K562 (cell line): ENCODE data around the gene SYPL2. TPM values are rescaled to one million over a fixed set of nuclear protein-coding genes. Genes with fewer than 3 reads are reported as not detected.

Source experiments
- ATAC-seq: fragments of 200-7000 bp; cut with Tn5 transposase; 3 replicates; pipeline ENCODE4 v1.9.1; 2020; ENCODE audit warnings: moderate library complexity
- BruUV-seq: library from RNA; stranded (reverse); fragments of 400-500 nt; replicated peaks from 2 replicates; lab custom pipeline; 2021; lab: Mats Ljungman, UMichigan
- CTCF ChIA-PET: fragments of 300-600 bp; formaldehyde crosslinking; extraction: SDS; loops from one replicate; lab custom pipeline; 2021; ENCODE audit warnings: low intra/inter-chr PET ratio; lab: Yijun Ruan, JAX
- POLR2A ChIA-PET: fragments of 300-600, 350-650 bp; sonication (Branson Sonifier 250); formaldehyde crosslinking; extraction: SDS; loops from one replicate; lab custom pipeline; 2021; ENCODE audit warnings: antibody characterized with exemption, inconsistent platforms; lab: Yijun Ruan, JAX
- DNase-seq, 4 experiments: peaks; one replicate each; pipeline versions ENCODE4 v3.0.0 to v3.0.0-alpha.2; 2011 to 2018; ENCODE audit warnings: low spot score in 3 of 4, mixed read lengths in 3 of 4; ENCODE audit errors: extremely low read depth in 1 of 4
- FAIRE-seq: peaks from 2 replicates; lab custom pipeline; 2011; peaks lifted over from hg19 to GRCh38; lab: Jason Lieb, UNC
- H2AFZ ChIP-seq: 2 replicates; pipeline ENCODE4 v1.6.0; 2011; ENCODE audit warnings: low read depth, low read length, control low read depth, inconsistent platforms
- H3K27ac ChIP-seq: fragments of 200-600 bp; 3 replicates; pipeline ENCODE4 v1.8.0; 2011; ENCODE audit warnings: low read depth, mild to moderate bottlenecking, control low read depth, inconsistent platforms, low read length, moderate library complexity, mixed read lengths; ENCODE audit errors: extremely low read depth
- H3K27me3 ChIP-seq, 2 experiments: fragments of 300-600 bp in 1 of 2; 2 replicates in 1 of 2; 3 replicates in 1 of 2; pipeline versions ENCODE4 v1.6.0 to v1.8.0; 2011; ENCODE audit warnings: inconsistent platforms in 2 of 2, low read length in 2 of 2, mild to moderate bottlenecking in 1 of 2, mixed read lengths in 1 of 2, moderate library complexity in 1 of 2; ENCODE audit not compliant: control insufficient read depth in 2 of 2, insufficient read depth in 2 of 2
- H3K36me3 ChIP-seq: fragments of 300-600 bp; 3 replicates; pipeline ENCODE4 v1.8.0; 2011; ENCODE audit warnings: mild to moderate bottlenecking, low read length, inconsistent platforms; ENCODE audit not compliant: control insufficient read depth, insufficient read depth
- H3K4me1 ChIP-seq, 2 experiments: fragments of 200-600 bp in 1 of 2; replicated peaks in 1 of 2; 2 replicates in 1 of 2; 3 replicates in 1 of 2; pipeline versions ENCODE4 v1.5.1 to v1.8.0; 2011; ENCODE audit warnings: inconsistent platforms in 2 of 2, low read length in 2 of 2, mild to moderate bottlenecking in 1 of 2, mixed read lengths in 1 of 2, moderate library complexity in 1 of 2; ENCODE audit not compliant: control insufficient read depth in 2 of 2, insufficient read depth in 2 of 2
- H3K4me2 ChIP-seq: 2 replicates; pipeline ENCODE4 v1.6.1; 2011; ENCODE audit warnings: low read length, control low read depth, inconsistent platforms, mixed read lengths; ENCODE audit not compliant: insufficient read depth
- H3K4me3 ChIP-seq: fragments of 200-600 bp; sonication (generic), shearing (Covaris generic); 2 replicates; pipeline ENCODE4 v1.5.1; 2016; ENCODE audit warnings: control low read depth, inconsistent platforms
- H3K79me2 ChIP-seq: fragments of 200-600 bp; 3 replicates; pipeline ENCODE4 v1.8.0; 2011; ENCODE audit warnings: low read length, inconsistent platforms; ENCODE audit not compliant: control insufficient read depth, insufficient read depth
- H3K9ac ChIP-seq, 2 experiments: 2 replicates each; pipeline versions ENCODE4 v1.6.0 to v1.6.1; 2011; ENCODE audit warnings: low read depth in 2 of 2, low read length in 2 of 2, control low read depth in 1 of 2, inconsistent platforms in 1 of 2, mild to moderate bottlenecking in 1 of 2, mixed read lengths in 1 of 2; ENCODE audit not compliant: insufficient read depth in 1 of 2
- H3K9me1 ChIP-seq: one replicate; pipeline ENCODE4 v1.6.0; 2011; ENCODE audit warnings: inconsistent platforms, mild to moderate bottlenecking, low read length, moderate library complexity; ENCODE audit not compliant: control insufficient read depth, insufficient read depth
- H3K9me3 ChIP-seq: replicated peaks from 2 replicates; pipeline ENCODE4 v1.5.1; 2011; ENCODE audit warnings: low read depth, low read length, inconsistent platforms; ENCODE audit not compliant: control insufficient read depth, insufficient read depth
- H4K20me1 ChIP-seq: replicated peaks from 2 replicates; pipeline ENCODE4 v1.6.1; 2011; ENCODE audit warnings: low read length, inconsistent platforms, mixed read lengths; ENCODE audit not compliant: control insufficient read depth, insufficient read depth
- ATF4 ChIP-seq: fragments of 450-650 bp; formaldehyde crosslinking; IDR thresholded peaks from 2 replicates; pipeline ENCODE4 v1.4.0; 2022; ENCODE audit warnings: mild to moderate bottlenecking, moderate library complexity
- CHCHD3 ChIP-seq: fragments of 250-450 bp; sonication (Bioruptor Pico); IDR thresholded peaks from 2 replicates; pipeline ENCODE4 v2.1.2; 2022; ENCODE audit warnings: mild to moderate bottlenecking
- KDM4B ChIP-seq, 2 experiments: fragments of 450-650 bp in 1 of 2; sonication (generic) in 1 of 2; IDR thresholded peaks; 2 replicates each; pipeline ENCODE4 v1.6.1; 2016 to 2017; ENCODE audit warnings: borderline replicate concordance in 2 of 2, antibody characterized with exemption in 1 of 2, low read depth in 1 of 2, mild to moderate bottlenecking in 1 of 2
- NCOA6 ChIP-seq: fragments of 450-650 bp; IDR thresholded peaks from 2 replicates; pipeline ENCODE4 v1.6.1; 2017; ENCODE audit warnings: mild to moderate bottlenecking
- NFXL1 ChIP-seq: fragments of 450-650 bp; formaldehyde crosslinking; IDR thresholded peaks from 2 replicates; pipeline ENCODE4 v1.4.0; 2021; ENCODE audit warnings: mild to moderate bottlenecking
- NR3C1 ChIP-seq: sonication (generic); formaldehyde crosslinking; IDR thresholded peaks from 2 replicates; pipeline ENCODE4 v1.8.1; 2022; ENCODE audit warnings: missing genetic modification reagents
- NRF1 ChIP-seq, 2 experiments: fragments of 450-650 bp; IDR thresholded peaks in 1 of 2; conservative IDR thresholded peaks in 1 of 2; 2 replicates each; pipeline ENCODE4 v1.6.1; 2014; ENCODE audit warnings: mild to moderate bottlenecking in 2 of 2
- RBM15 ChIP-seq: fragments of 200-400 bp; formaldehyde crosslinking; IDR thresholded peaks from 2 replicates; pipeline ENCODE4 v1.6.1; 2018; ENCODE audit warnings: mild to moderate bottlenecking, low read length, moderate library complexity; ENCODE audit not compliant: insufficient read depth
- RFX5 ChIP-seq: IDR thresholded peaks from 2 replicates; pipeline ENCODE4 v1.6.1; 2011; ENCODE audit warnings: low read depth, mild to moderate bottlenecking, improper control_type of control experiment, low read length
- SAFB2 ChIP-seq: fragments of 200-400 bp; formaldehyde crosslinking; IDR thresholded peaks from 2 replicates; pipeline ENCODE4 v1.6.1; 2018; ENCODE audit warnings: borderline replicate concordance, low read length, low read depth, moderate library complexity; ENCODE audit not compliant: severe bottlenecking
- ZEB2 ChIP-seq: fragments of 450-650 bp; IDR thresholded peaks from 2 replicates; pipeline ENCODE4 v1.6.1; 2016
- ZFPM2 ChIP-seq: fragments of 250-450 bp; sonication (Bioruptor Pico); IDR thresholded peaks from 2 replicates; pipeline ENCODE4 v1.5.1; 2022; ENCODE audit warnings: mild to moderate bottlenecking
- ZNF707 ChIP-seq: fragments of 250-450 bp; sonication (Bioruptor Pico); conservative IDR thresholded peaks from 2 replicates; pipeline ENCODE4 v1.8.0; 2022; ENCODE audit warnings: inconsistent platforms, mild to moderate bottlenecking, moderate library complexity
- ZNF778 ChIP-seq: fragments of 450-650 bp; formaldehyde crosslinking; IDR thresholded peaks from 2 replicates; pipeline ENCODE4 v1.4.0; 2020; ENCODE audit warnings: mild to moderate bottlenecking, moderate library complexity
- WGBS: fragments of 100-300 bp; shearing (Covaris generic); methylation state at CpG from one replicate; pipeline ENCODE4 v1.1.6; 2016; ENCODE audit warnings: low coverage, mixed read lengths; ENCODE audit not compliant: insufficient coverage; ENCODE audit errors: missing lambda C conversion rate; 5-methylcytosine and 5-hydroxymethylcytosine counted together
- in situ Hi-C: fragments of 300-500 bp; cut with MboI; formaldehyde crosslinking; loops from 4 replicates; pipeline ENCODE4 v1.15.0; 2018; ENCODE audit warnings: inconsistent platforms, mixed read lengths
- intact Hi-C: fragments of 100-400 bp; cut with micrococcal nuclease; formaldehyde crosslinking; loops from 2 replicates; pipeline ENCODE4 v1.14.2; 2022
- polyA plus RNA-seq, 8 experiments: library from polyadenylated mRNA; depleted of rRNA in 4 of 8; stranded (reverse) in 5 of 8; unstranded in 3 of 8; fragments of >200 nt; fragmentation: Nextera tagmentation in 2 of 8; fragmentation: Illumina TruSeq in 1 of 8; extraction: Ambion mirVana in 2 of 8; extraction: Trizol in 1 of 8; gene quantifications; 2 replicates each; pipeline versions ENCODE4 v1.2.1 to v1.2.3, GENCODE V29; 2011 to 2014; ENCODE audit warnings: inconsistent platforms in 1 of 8, missing spikeins in 1 of 8
- total RNA-seq, 7 experiments: library from RNA; depleted of rRNA in 6 of 7; stranded (reverse); fragments of >200 nt in 6 of 7; fragmentation: Illumina TruSeq in 2 of 7; extraction: Trizol in 2 of 7; gene quantifications; 2 replicates each; pipeline versions ENCODE4 v1.2.1 to v1.2.3, GENCODE V29; 2011 to 2021; ENCODE audit warnings: low replicate concordance in 1 of 7
- TF ChIP-seq, protein P1 (sequence below): IDR thresholded peaks from 2 replicates; pipeline ENCODE4 v1.6.1; 2016; ENCODE audit warnings: missing genetic modification characterization, missing compliant biosample characterization

SYPL2 gene
- total and polyA plus RNA-seq, 9 of the 15 experiments (the other 6 are each of a cell fraction or from before 2014, with no cell fraction given): 0.03 to 0.20 (median 0.07) TPM; not detected in 2

- no TSS peak for BruUV-seq
- no peak overlapping the region for H2AFZ ChIP-seq
- 3% methylated on average over 4 of the region's 4 CpGs for WGBS
- H3K79me2 ChIP-seq: no peaks in the 10 kb centered on the region
- no peak overlapping the region for H3K4me3 ChIP-seq
- H3K36me3 ChIP-seq: no peaks in the 10 kb centered on the region
- H4K20me1 ChIP-seq: no peaks in the 10 kb centered on the region
- H3K9me3 ChIP-seq: no peaks in the 10 kb centered on the region
- no peaks in the 10 kb centered on the region for H3K9me1 ChIP-seq
- no peak for FAIRE-seq
- H3K27me3 ChIP-seq: peaks cover 5 to 7% of the 10 kb centered on the region in 2 experiments; a peak in 4 of 5 replicates
- ATAC-seq: no peak
- no peak overlapping the region for H3K9ac ChIP-seq
- POLR2A ChIA-PET: interaction anchor here (1.2 kb wide), 1 partner anchor 11 kb away, joined by 6 read pairs; no protein-coding TSS in a partner anchor
- no peak for DNase-seq
- in situ Hi-C loops: no loop called here
- H3K27ac ChIP-seq: no peak overlapping the region
- TF ChIP-seq ZFPM2 (CRISPR knock-in tag) (no peak), NRF1 (conservative IDR thresholded peaks at IDR 0.05 in 1 of 2, IDR thresholded peaks at IDR 0.05 in 1 of 2) (no peak), RBM15 (no peak), ZEB2 (no peak), ATF4 (CRISPR knock-in tag) (no peak), CHCHD3 (CRISPR knock-in tag) (no peak), NFXL1 (CRISPR knock-in tag) (no peak), KDM4B (IDR thresholded peaks at IDR 0.05; ENCODE audit: borderline replicate concordance in 2 of 2, low read depth in 1 of 2) (no peak), ZNF778 (CRISPR knock-in tag) (no peak), RFX5 (no peak), NCOA6 (no peak), NR3C1 (CRISPR knock-in tag) (no peak), SAFB2 (no peak), ZNF707 (CRISPR knock-in tag) (no peak)
- TF ChIP-seq, protein P1, sequence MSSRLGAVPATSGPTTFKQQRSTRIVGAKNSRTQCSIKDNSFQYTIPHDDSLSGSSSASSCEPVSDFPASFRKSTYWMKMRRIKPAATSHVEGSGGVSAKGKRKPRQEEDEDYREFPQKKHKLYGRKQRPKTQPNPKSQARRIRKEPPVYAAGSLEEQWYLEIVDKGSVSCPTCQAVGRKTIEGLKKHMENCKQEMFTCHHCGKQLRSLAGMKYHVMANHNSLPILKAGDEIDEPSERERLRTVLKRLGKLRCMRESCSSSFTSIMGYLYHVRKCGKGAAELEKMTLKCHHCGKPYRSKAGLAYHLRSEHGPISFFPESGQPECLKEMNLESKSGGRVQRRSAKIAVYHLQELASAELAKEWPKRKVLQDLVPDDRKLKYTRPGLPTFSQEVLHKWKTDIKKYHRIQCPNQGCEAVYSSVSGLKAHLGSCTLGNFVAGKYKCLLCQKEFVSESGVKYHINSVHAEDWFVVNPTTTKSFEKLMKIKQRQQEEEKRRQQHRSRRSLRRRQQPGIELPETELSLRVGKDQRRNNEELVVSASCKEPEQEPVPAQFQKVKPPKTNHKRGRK (tag): no peak
- TF ChIP-seq, all 486 proteins: peak for 0
- no peaks in the 10 kb centered on the region for H3K4me1 ChIP-seq
- intact Hi-C loops: no loop called here
- no peak overlapping the region for H3K4me2 ChIP-seq
- CTCF ChIA-PET: no interaction called here
Measured at GRCh38 chr1:109457819-109458218, 8.5 kb upstream of the SYPL2 start.
